Middle frontal gyrus (tissue), 1 donor: ENCODE measurements around the gene HPGD.
"Not testable (repeated sequence)": the region's sequence is repeated elsewhere in the genome, so short reads cannot be mapped to it uniquely, and the experiment has no call there.

Source experiments
- DNase-seq: peaks from one replicate; pipeline ENCODE4 v3.0.0-alpha.2; 2015; ENCODE audit warnings: low spot score; ENCODE audit errors: extremely low spot score

Gene HPGD

GRCh38 chr4:174526731-174527130 is 4.4 kb upstream of the HPGD start:
- DNase-seq = no peak

GRCh38 chr4:174524242-174524641 is 2.0 kb upstream of the HPGD start:
- no peak for DNase-seq

DNA sequence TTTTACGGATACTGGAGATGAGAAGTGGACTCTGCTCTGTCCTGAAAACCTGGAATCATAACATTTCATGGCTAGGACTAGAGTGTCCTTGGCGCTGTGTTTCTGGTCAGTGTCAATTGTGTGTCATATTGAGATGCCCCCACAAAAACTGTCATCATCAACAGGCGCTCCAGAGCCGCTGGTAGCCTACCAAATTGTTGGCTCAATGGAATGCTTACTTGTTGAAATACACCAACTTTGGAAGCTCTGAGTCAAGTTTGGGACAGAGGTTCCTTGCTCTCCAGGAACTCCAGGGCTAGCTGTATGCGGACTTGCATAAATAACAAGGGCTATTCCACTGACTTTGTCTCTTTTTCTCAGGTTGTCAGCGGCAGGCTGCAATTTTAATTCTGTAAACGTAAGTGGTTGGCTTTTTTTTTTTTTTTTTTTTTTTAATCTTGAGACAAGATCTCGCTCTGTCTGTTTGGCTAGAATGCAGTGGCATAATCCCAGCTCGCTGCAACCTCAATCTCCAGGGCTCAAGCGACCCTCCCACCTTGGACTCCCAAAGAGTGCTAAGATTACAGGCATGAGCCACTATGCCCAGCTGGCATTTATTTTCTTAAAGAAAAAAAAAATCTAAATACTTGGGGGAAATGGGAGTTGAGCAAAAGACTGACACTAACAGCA is 871 bp upstream of the HPGD start:
- no peak for DNase-seq

GRCh38 chr4:174521800-174522182 is 497 bp downstream of the HPGD start:
- DNase-seq = no peak

GRCh38 chr4:174520660-174521059 is 1.6 kb downstream of the HPGD start:
- DNase-seq = no peak

GRCh38 chr4:174517502-174518445 is 4.5 kb downstream of the HPGD start:
- no peak for DNase-seq

GRCh38 chr4:174516794-174517193 is 5.5 kb downstream of the HPGD start:
- no peak for DNase-seq

- DNase-seq = no peak
Observed at GRCh38 chr4:174516345-174516744, 5.9 kb downstream of the HPGD start.

GRCh38 chr4:174512745-174513144 is 9.5 kb downstream of the HPGD start:
- no peak for DNase-seq

- DNase-seq = no peak
Observed at GRCh38 chr4:174505892-174506291, 16.4 kb downstream of the HPGD start.

DNA sequence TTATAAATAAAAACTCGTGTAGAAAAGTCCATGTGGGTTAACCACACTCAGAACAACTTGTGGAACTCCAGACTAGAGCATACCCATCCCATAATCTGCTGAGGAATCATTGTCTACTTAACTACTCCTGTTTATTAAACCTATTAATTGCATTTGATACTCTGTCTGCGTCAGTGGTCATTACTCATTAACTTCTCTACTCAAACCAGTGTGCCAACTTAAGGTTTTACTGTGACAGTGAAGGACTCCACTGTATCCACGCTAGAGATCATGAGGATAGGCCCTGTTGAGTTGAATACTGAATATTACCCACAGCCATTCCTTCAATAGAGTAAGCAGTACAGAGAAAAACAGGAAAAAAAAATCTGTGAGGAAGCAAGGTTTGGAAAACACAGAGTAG is 17.3 kb downstream of the HPGD start:
- DNase-seq = no peak

GRCh38 chr4:174503079-174503715 is 19.1 kb downstream of the HPGD start:
- no peak for DNase-seq

DNA sequence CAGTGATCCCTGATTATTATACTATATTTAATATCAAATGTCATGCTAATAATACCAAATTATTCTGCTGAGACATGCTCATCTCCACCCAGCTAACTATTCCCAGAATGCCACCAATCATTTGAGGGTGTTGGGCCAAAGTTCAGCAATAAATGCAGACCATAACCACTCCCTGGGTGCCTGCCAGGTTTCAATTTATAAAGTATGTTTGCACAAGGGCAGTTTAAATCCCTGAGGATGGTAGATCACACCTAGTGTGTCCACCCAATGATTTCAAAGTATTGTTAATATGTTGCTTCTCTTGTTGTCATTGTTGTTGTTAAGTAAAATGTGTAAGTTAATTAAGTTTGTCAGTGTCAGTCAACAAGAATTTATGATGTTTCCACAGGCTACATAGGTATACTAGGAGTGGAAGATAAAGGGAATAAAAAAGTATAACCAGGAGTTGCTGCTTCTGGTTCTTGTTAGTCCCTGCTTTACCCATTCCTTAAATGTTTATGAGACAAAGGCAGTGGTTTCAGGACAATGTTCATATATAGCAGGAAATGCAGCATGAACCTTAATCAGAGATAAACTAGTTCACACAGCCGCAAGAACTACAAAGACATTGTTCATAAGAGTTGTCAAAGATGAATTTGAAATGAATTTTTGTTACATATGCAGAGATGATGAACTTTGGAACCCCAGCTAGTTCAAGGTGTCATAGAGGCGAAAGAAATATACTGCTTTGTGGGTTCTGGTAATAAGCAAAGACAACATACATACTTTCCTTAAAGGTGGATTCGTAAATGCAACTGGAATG is 25.5 kb downstream of the HPGD start:
- no peak for DNase-seq

DNA sequence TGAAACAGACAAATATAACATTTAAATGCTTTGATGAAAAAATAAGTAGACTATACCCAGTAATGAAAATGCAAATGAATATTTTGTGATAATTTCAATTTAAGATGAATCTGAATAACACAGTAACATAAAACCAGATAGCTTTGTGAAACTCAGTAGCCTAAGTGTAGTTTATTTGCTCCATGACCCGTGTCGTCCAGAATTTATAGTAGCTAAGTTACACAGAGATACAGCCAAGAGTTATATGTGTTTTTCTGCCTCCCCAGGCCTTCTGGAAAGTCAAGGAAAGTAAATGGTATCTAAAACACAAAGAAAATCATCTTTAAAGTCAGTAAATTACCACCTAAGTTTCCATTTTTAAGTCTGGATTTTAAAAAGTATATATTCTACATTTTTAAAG is 26.7 kb downstream of the HPGD start:
- no peak for DNase-seq

- no peak for DNase-seq
Observed at GRCh38 chr4:174494726-174495125, 27.6 kb downstream of the HPGD start.

DNA sequence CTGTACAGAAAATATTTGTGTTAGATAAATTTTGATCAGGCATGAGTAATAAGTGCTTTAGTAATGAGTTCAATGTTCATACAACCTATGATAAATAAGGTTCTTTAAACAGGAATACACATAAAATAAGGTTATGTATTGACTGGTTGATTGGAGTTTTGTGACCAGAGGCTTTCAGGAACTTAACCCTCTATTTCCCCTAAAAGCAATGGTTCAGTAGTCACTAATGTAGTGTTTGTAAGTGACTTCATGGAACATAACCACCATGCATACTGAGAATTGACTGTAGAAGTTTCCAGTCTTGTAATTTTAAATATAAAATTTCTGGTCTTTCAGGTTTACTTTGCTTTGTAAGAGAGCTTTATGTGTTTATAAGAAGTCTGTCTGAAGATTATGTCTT is 28.1 kb downstream of the HPGD start:
- no peak for DNase-seq

- DNase-seq = no peak
Observed at GRCh38 chr4:174490451-174490961, 31.8 kb downstream of the HPGD start.

DNA sequence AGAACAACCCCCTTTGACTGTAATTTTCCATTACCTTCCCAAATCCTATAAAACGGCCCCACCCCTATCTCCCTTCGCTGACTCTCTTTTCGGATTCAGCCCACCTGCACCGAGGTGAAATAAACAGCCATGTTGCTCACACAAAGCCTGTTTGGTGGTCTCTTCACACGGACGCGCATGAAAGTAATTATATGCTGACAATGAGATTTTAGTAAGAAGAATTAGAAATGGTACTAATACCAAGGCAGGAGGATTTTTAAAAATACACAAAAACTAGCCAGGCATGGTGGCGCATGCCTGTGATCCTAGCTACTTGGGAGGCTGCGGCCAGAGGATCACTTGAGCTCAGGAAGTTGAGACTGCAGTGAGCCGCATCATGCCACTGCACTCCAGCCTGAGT is 33.9 kb downstream of the HPGD start:
- DNase-seq = not testable (repeated sequence)

GRCh38 chr4:174485025-174485424 is 37.3 kb downstream of the HPGD start:
- DNase-seq = no peak

DNA sequence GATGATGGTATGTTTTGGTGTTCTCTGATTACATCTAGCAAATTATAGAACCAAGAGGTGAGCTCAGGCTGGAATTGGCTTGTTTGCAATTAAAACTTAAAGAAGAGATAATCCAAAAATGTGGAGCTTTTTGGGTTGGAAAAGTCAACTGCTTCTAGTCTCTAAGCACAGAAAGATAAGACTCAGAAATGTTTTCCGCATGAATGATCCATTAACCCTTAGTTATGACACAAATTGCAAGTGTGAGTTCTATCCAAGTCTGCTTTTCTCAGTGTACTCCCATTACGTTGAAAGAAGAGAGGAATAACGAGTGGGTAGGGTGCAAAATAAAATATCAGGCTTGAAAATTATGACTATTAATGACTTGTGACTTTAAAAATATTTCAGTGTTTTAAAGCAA is 38.5 kb downstream of the HPGD start:
- DNase-seq = no peak

DNA sequence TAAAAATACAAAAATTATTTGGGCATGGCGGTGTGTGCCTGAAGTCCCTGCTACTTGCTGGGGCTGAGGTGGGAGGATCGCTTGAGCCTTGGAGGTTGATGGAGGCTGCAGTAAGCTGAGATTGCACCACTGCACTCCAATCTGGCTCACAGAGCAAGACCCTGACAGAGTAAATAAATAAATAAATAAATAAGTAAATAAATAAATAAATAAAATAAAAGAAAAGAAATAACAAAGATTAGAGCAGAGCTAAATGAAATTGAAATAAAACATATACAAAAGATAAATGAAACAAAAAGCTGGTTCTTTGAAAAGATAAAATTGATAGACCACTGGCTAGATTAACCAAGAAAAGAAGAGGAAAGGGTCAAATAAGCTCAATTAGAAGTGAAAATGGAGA is 43.1 kb downstream of the HPGD start:
- DNase-seq = no peak
